GM18873 (cell line): ENCODE measurements around the gene TP53BP1.

Experiments
- ATAC-seq: cut with Tn5 transposase; IDR thresholded peaks from one replicate; pipeline ENCODE4 v1.9.1; 2021; ENCODE audit warnings: mild to moderate bottlenecking, moderate library complexity, moderate number of reproducible peaks; ENCODE audit not compliant: unreplicated experiment, low FRiP score

The TP53BP1 gene

DNA sequence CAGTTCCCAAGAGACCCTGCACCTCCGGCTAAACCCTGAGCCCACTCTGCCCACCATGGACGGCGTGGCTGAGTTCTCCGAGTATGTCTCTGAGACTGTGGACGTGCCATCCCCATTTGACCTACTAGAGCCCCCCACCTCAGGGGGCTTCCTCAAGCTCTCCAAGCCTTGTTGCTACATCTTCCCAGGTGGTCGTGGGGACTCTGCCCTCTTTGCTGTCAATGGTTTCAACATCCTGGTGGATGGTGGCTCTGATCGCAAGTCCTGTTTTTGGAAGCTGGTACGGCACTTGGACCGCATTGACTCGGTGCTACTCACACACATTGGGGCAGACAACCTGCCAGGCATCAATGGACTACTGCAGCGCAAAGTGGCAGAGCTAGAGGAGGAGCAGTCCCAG is 28.5 kb upstream of the TP53BP1 start:
- no peak for ATAC-seq

GRCh38 chr15:43520138-43520537 is 27.2 kb upstream of the TP53BP1 start:
- ATAC-seq = no peak

- ATAC-seq = no peak
These were observed 26.2 kb upstream of the TP53BP1 start for GRCh38 chr15:43519196-43519595.

DNA sequence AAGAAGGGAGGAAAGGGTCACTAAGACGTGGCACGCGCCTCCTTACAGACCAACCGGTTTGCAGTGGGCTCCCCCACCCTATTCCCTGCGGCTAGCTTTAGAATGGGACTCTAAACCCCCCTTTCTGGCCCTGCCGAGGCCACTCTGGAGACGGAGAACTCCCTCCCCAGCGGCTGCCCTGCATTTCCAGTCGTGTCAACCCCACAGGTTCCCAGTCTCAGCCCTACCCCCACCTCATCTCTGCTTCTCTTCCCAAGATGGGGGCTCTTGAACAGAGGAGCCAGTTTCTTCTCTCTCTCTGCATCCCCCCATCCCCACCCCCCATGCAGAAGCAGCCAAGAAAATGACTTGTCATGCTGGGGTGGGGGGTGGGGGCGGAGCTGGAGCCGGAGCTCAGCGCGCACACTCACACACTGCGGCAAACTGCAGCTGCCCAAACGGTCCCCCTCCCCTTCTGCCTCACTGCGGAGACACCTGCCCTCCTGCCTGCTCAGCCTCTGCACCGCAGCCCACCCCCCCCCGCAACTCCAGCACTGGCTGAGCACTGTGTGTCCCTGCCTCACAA is 25.3 kb upstream of the TP53BP1 start:
- ATAC-seq = no peak

GRCh38 chr15:43517354-43518196 is 24.6 kb upstream of the TP53BP1 start, which contains the start of gene MAP1A:
Gene MAP1A, plus strand, starts transcription at chr15:43517608. Its CDS starts 3,866 bp downstream, at chr15:43521474.
- no peak for ATAC-seq

DNA sequence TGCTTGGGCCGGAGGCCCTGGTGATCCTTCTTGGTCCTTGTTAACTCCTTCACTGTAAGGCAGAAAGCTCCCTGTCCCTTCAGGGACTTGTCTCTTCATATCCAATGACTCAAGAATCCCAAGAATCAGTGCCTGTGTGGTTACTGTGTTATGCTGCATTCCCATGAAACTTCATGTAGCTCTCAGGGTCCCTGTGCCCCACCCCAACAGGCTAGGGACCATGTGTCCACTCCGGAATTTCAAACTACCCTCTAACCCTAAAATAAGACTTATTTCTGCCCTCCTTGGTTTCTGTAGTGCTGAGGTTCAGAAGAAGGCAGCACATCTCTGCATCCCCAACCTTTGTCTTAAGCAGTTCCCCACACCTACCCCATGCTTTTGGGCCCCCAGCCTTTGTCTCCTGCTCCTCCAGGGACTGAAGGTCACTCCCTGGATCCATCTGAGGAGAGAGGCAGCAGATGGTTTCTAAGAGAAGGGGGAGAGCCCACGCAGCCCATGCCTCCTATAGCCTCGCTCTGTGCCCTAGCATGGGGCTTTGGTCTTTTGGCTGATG is 23.9 kb upstream of the TP53BP1 start:
- no peak for ATAC-seq

DNA sequence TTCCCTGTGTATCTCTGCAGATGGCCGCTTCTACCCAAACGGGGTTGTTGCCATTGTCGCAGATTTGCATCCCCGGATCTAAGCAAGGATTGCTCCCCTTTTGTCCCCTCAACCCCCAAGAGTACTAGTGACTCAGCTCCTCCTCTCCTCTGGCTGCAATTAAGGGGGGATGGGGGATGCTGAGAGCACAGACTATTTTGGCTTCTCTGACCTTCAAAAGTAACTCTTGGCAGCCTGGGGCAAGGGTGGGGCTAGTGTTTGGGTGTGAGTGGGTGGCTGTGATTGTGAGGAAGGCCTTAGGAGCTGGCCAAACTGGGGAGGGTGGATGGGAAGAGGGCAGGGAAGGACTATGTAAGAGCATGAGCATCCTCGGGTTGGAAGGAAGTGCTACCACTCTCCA is 23.2 kb upstream of the TP53BP1 start:
- no peak for ATAC-seq

GRCh38 chr15:43515741-43516140 is 22.8 kb upstream of the TP53BP1 start:
- ATAC-seq = no peak

GRCh38 chr15:43514241-43515057 is 21.5 kb upstream of the TP53BP1 start:
- ATAC-seq = no peak

DNA sequence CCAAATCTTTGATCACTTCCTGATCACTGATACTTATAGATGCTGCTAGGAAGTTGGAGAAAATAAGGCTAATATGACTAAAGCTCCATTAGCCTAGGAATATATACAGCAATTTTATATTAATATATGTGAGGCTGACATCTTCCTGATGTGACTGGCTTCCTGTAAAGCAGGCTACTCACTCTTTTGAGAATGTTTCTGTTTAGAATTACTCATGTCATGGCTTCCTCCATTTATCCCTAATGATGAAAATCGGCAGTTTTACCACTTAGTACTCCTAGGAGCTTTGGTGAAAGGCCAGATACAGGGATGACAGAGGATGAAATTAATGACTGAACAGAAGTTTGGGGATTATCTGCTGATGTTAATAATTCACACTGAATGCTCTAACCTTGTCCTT is 20.6 kb upstream of the TP53BP1 start:
- ATAC-seq = no peak

DNA sequence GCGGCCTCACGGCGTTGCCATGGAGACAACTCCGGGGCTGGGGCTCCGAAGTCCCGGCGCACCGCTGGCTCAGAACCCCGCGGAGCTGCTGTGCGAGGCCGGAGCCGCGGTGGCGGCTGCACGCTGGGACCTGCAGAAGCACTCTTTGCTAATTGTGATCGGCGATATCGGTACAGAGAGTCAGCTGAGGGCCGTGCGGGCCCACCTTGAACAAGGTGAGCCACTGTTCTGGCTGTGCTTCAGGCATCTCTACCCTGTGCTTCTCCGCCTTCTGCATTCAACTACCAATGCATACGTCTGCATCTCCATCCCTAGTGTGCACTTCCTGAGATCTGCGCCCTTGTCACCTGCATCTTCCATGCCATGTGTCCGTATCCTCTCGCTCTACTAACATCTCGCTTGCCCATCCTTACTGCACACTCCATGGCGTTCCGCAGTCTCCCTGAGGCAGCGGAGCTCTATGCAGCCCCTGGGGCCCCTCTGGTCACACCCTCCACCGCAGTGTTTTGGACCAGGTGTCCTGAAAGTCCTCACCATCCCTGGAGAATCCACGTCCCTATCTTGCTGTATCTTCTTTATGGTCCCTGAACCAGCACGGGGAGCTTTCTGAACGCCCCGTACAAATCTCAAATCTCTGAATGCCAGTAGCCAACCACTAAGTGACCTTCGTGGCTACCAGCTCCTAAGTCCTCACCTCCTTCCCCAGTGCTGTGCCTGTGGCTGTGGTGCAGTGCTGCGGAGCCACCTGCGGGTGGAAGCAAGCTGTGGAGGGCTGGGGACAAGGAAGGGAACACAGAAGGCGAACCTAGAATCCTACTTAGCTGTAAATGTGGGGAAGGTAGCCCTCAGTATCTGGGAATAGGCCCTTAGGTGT is 18.3 kb upstream of the TP53BP1 start:
- ATAC-seq = no peak

DNA sequence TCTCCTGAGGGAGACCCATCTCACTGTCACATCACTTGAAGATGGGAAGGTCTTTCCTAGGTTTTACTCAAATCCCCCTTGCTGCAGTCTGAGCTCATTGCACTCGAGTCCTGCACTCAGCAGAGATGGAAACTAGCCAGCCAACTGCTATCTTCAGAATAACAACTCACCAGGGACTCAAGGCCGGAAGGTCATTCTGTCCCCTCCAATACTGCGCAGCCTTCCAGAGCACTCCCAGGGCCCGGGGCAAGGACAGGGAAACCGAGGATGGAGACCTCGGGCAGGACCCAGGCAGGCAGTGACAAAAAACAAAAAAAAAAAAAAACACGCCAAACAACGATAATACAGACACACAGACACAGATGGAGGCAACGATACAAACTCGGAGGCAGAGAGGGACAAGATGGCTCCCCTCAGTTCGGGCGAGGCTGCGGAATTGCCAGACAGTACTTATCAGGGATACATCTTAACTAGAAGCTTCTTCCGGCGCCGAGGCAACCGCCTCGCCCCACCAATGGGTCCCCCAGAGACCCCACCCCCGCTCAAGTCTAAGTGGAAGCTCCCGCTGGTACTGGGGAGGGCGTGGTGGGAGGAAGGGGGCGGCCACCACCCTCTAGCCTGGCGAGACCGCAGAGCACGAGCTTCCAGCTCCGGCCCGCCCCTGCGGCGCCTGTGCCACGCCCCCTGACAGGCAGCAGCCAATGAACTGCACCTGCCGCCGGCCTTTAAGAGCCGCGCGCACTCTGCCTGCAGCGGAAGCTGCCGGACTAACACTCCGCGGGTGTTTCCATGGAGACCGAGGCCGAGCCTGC is 17.4 kb upstream of the TP53BP1 start:
- ATAC-seq = peak; percentile 92

GRCh38 chr15:43509660-43510199 is 16.8 kb upstream of the TP53BP1 start:
- no peak for ATAC-seq

DNA sequence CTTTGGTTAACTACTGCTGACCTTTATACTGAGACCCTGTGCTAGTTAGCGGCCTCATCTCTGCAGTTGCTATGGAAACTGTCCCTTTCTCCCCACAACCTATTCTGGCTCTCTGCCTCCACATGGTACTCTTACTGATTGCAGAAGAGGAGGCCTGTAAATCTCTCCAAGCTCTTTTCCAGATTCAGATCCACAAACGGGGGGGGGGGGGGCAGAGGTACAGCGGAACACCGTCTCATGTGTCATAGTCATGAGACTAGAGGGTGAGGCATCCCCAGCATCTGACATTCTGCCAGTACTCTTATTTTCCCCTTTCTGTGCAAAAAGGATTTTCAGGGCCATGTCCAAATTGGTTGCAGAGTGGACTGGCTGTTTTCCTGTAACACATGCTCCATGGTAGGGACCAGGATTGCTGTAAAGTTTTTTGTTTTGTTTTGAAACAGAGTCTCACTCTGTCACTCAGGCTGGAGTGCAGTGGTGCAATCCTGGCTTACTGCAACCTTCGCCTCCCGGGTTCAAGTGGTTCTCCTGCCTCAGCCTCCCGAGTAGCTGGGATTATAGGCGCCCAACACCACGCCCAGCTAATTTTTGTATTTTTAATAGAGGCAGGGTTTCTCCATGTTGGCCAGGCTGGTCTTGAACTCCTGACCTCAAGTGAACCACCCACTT is 16.2 kb upstream of the TP53BP1 start:
- ATAC-seq = no peak

DNA sequence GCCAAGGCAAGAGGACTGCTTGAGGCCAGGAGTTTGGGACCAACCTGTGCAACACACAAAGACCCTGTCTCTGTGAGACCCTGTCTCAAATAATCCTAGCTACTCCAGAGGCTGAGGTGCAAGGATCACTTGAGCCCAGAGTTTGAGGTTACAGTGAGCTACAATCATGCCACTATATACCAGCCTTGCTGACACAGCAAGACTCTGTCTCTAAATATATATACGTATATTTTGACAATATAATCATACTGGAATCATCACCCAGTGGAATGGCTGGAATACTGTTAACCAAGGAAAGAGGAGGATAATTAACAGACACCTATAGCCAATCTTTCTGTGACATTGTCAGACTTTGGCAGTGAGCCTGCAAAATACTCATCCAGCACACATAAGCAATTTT is 15.5 kb upstream of the TP53BP1 start:
- no peak for ATAC-seq

DNA sequence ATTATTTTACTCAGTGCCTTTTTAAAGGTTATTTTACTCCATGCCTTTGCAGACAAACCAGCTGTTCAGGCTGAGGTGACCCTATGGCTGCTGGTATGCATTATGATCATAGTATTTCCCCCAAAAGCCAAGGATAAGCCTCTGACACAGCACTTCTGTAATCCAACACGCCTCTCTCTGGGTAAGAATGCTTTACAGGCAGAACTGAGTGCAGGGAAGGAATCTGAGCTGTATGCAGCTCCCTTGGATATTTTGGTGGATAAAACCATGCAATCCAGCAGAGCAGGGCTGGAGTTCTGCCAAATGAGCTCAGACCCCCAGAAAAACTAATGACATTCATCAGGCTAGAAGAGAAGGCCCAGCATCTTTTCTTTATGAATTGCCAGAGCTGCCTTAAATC is 12.8 kb upstream of the TP53BP1 start:
- ATAC-seq = no peak

- ATAC-seq = no peak
These were observed 6.7 kb upstream of the TP53BP1 start for GRCh38 chr15:43499635-43500034.

DNA sequence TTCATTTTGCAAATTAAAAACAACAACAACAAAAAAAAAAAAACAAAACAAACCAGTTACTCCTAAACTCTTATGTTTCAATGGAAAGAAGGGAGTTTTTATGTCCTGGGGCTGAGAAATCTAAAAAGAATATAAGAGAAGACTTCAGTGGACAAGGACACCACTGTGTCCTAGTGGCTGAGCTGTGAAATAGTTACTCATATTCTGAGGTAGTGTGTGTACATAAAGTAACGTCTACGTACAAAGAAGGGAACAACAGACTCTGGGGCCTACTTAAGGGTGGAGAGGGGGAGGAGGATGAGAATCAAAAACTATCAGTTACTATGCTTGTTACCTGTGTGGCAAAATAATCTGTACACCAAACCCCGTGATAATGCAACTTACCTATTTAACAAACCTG is 6.0 kb upstream of the TP53BP1 start:
- no peak for ATAC-seq
